ENCODE results near the gene SLC44A2.

SLC44A2 gene

GRCh38 chr19:10634430-10634829 is 9.1 kb downstream of the SLC44A2 start:
- no peak overlapping the region for H3K4me3 ChIP-seq (ENCODE audit: low read depth, low read length)
- DNase-seq (ENCODE audit: low read depth, low spot score), result no peak
- ChIA-PET CTCF (interaction anchor here (1.8 to 2.0 kb wide), 2 partner anchors 10 to 53 kb away, joined by 9 to 22 read pairs; no protein-coding TSS in a partner anchor), POLR2A (no interaction called here)
- no peak for TF ChIP-seq CTCF (IDR thresholded peaks at IDR 0.05; ENCODE audit: insufficient read depth, low read length, missing control alignments)

- CTCF ChIA-PET, result interaction anchor here (1.8 to 2.0 kb wide), 2 partner anchors 9 to 53 kb away, joined by 9 to 22 read pairs; no protein-coding TSS in a partner anchor
- DNase-seq (ENCODE audit: low read depth, low spot score), result no peak
- H3K4me3 ChIP-seq (ENCODE audit: low read depth, low read length), result no peak overlapping the region
- POLR2A ChIA-PET, result no interaction called here
- TF ChIP-seq CTCF (IDR thresholded peaks at IDR 0.05; ENCODE audit: insufficient read depth, low read length, missing control alignments), result no peak
Measured at GRCh38 chr19:10634963-10635362, 9.6 kb downstream of the SLC44A2 start.

- ChIA-PET CTCF (interaction anchor here (1.0 kb wide), 2 partner anchors 8 to 10 kb away, joined by 3 to 5 read pairs; no protein-coding TSS in a partner anchor), POLR2A (interaction anchor here (0.7 kb wide), 1 partner anchor 10 kb away, joined by 4 read pairs; no protein-coding TSS in a partner anchor)
- TF ChIP-seq CTCF (IDR thresholded peaks at IDR 0.05; ENCODE audit: insufficient read depth, low read length, missing control alignments), result no peak
- DNase-seq (ENCODE audit: low read depth, low spot score), result no peak
- H3K4me3 ChIP-seq (ENCODE audit: low read depth, low read length), result no peak overlapping the region
Measured at GRCh38 chr19:10636304-10636972, 11.1 kb downstream of the SLC44A2 start.

GRCh38 chr19:10637894-10638293 is 12.5 kb downstream of the SLC44A2 start:
- CTCF ChIA-PET, result interaction anchor here (3.0 kb wide), 1 partner anchor 57 kb away, joined by 15 read pairs; no protein-coding TSS in a partner anchor
- DNase-seq (ENCODE audit: low read depth, low spot score), result no peak
- TF ChIP-seq CTCF (IDR thresholded peaks at IDR 0.05; ENCODE audit: insufficient read depth, low read length, missing control alignments), result no peak
- no peak overlapping the region for H3K4me3 ChIP-seq (ENCODE audit: low read depth, low read length)
- POLR2A ChIA-PET, result no interaction called here

GRCh38 chr19:10639836-10640235 is 14.5 kb downstream of the SLC44A2 start:
- DNase-seq (ENCODE audit: low read depth, low spot score), result no peak
- TF ChIP-seq CTCF (IDR thresholded peaks at IDR 0.05; ENCODE audit: insufficient read depth, low read length, missing control alignments), result no peak
- ChIA-PET CTCF (interaction anchor here (1.8 to 13.9 kb wide), 3 partner anchors 10 to 63 kb away, joined by 11 to 644 read pairs (median 15); partner anchors contain the start of gene CDKN2D), POLR2A (no interaction called here)
- no peak overlapping the region for H3K4me3 ChIP-seq (ENCODE audit: low read depth, low read length)

- POLR2A ChIA-PET, result no interaction called here
- TF ChIP-seq CTCF (IDR thresholded peaks at IDR 0.05; ENCODE audit: insufficient read depth, low read length, missing control alignments), result no peak
- CTCF ChIA-PET, result interaction anchor here (1.8 to 13.9 kb wide), 2 partner anchors 9 to 63 kb away, joined by 11 to 644 read pairs; partner anchors contain the start of gene CDKN2D
- no peak overlapping the region for H3K4me3 ChIP-seq (ENCODE audit: low read depth, low read length)
- DNase-seq (ENCODE audit: low read depth, low spot score), result no peak
Measured at GRCh38 chr19:10640361-10640760, 15.0 kb downstream of the SLC44A2 start.
